NCI-H2029 treated with DMSO at 0.1 percent for 48 hours (cell line): ENCODE data around the gene ASIC1.
"Not testable (repeated sequence)": the region's sequence is repeated elsewhere in the genome, so short reads cannot be mapped to it uniquely, and the experiment has no call there.

Source experiments
- DNase-seq: peaks from one replicate; lab custom pipeline; 2025; lab: John Stamatoyannopoulos, UW

The ASIC1 gene

GRCh38 chr12:50057000-50057841, at the start of gene ASIC1:
TSS of gene ASIC1 (plus strand) at chr12:50057596. CDS start at chr12:50058767, 1,171 bp downstream.
- DNase-seq = no peak

GRCh38 chr12:50013361-50014147, 43.8 kb upstream of the ASIC1 start:
- DNase-seq = no peak

- DNase-seq = no peak
Observed at GRCh38 chr12:50014342-50014741, 43.1 kb upstream of the ASIC1 start.

- DNase-seq = no peak
Observed at GRCh38 chr12:50016501-50017475, 40.6 kb upstream of the ASIC1 start.

GRCh38 chr12:50017641-50018040, 39.8 kb upstream of the ASIC1 start:
- no peak for DNase-seq

- no peak for DNase-seq
Observed at GRCh38 chr12:50018154-50018553, 39.2 kb upstream of the ASIC1 start.

GRCh38 chr12:50018968-50019367, 38.4 kb upstream of the ASIC1 start:
- DNase-seq = no peak

GRCh38 chr12:50019524-50019923, 37.9 kb upstream of the ASIC1 start:
- DNase-seq = no peak

GRCh38 chr12:50021031-50021430, 36.4 kb upstream of the ASIC1 start:
- DNase-seq = no peak

GRCh38 chr12:50022903-50023302, 34.5 kb upstream of the ASIC1 start:
- no peak for DNase-seq

- DNase-seq = no peak
Observed at GRCh38 chr12:50024227-50024626, 33.2 kb upstream of the ASIC1 start.

GRCh38 chr12:50024805-50025186, 32.6 kb upstream of the ASIC1 start:
- DNase-seq = no peak

- peak; percentile 95 for DNase-seq
Observed at GRCh38 chr12:50025187-50026059, 32.0 kb upstream of the ASIC1 start, which contains the start of gene RACGAP1. TSS of gene RACGAP1 (minus strand) at chr12:50025494. CDS start at chr12:50016715, 8,779 bp downstream.

GRCh38 chr12:50026691-50027090, 30.7 kb upstream of the ASIC1 start:
- no peak for DNase-seq

GRCh38 chr12:50030449-50030848, 26.9 kb upstream of the ASIC1 start:
- not testable (repeated sequence) for DNase-seq

- DNase-seq = no peak
Observed at GRCh38 chr12:50032515-50032853, 24.9 kb upstream of the ASIC1 start.

- no peak for DNase-seq
Observed at GRCh38 chr12:50032854-50033581, 24.4 kb upstream of the ASIC1 start.

GRCh38 chr12:50038336-50038735, 19.1 kb upstream of the ASIC1 start:
- no peak for DNase-seq

GRCh38 chr12:50039151-50039835, 18.1 kb upstream of the ASIC1 start:
- peak; percentile 41 for DNase-seq

- DNase-seq = no peak
Observed at GRCh38 chr12:50040657-50041056, 16.7 kb upstream of the ASIC1 start.
